Keratinocyte (primary cell): ENCODE results near the gene RNF212B.

Experiments used
- EZH2 ChIP-seq: IDR thresholded peaks from one replicate; pipeline ENCODE4 v1.6.1; 2012; ENCODE audit warnings: inconsistent platforms, mild to moderate bottlenecking, low read length, moderate library complexity
- TF ChIP-seq, protein P1 (sequence below), 3 experiments: IDR thresholded peaks in 1 of 3; conservative IDR thresholded peaks in 1 of 3; optimal IDR thresholded peaks in 1 of 3; 2 replicates in 2 of 3; 3 replicates in 1 of 3; pipeline versions ENCODE3 to v1.5.1; 2011; ENCODE audit warnings: low read length in 3 of 3, mild to moderate bottlenecking in 3 of 3, moderate library complexity in 2 of 3, control low read depth in 1 of 3, inconsistent platforms in 1 of 3; ENCODE audit not compliant: insufficient read depth in 2 of 3; ENCODE audit errors: extremely low read depth in 1 of 3

- TF ChIP-seq, protein P1, sequence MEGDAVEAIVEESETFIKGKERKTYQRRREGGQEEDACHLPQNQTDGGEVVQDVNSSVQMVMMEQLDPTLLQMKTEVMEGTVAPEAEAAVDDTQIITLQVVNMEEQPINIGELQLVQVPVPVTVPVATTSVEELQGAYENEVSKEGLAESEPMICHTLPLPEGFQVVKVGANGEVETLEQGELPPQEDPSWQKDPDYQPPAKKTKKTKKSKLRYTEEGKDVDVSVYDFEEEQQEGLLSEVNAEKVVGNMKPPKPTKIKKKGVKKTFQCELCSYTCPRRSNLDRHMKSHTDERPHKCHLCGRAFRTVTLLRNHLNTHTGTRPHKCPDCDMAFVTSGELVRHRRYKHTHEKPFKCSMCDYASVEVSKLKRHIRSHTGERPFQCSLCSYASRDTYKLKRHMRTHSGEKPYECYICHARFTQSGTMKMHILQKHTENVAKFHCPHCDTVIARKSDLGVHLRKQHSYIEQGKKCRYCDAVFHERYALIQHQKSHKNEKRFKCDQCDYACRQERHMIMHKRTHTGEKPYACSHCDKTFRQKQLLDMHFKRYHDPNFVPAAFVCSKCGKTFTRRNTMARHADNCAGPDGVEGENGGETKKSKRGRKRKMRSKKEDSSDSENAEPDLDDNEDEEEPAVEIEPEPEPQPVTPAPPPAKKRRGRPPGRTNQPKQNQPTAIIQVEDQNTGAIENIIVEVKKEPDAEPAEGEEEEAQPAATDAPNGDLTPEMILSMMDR (optimal IDR thresholded peaks at IDR 0.05 in 1 of 3, IDR thresholded peaks at IDR 0.05 in 1 of 3, conservative IDR thresholded peaks at IDR 0.05 in 1 of 3; ENCODE audit: extremely low read depth in 1 of 3, insufficient read depth in 2 of 3, low read length in 3 of 3), result no peak
- no peak for TF ChIP-seq EZH2
These were observed 63.0 kb downstream of the RNF212B start for GRCh38 chr14:23300687-23301223.
